Osteoblast (primary cell): ENCODE measurements around the gene FAM222B. TPM values are rescaled to one million over a fixed set of nuclear protein-coding genes. Genes with fewer than 3 reads are reported as not detected.

Source experiments
- DNase-seq: peaks from one replicate; pipeline ENCODE4 v3.0.0; 2011; ENCODE audit warnings: low spot score, mixed read lengths; ENCODE audit not compliant: insufficient read length; ENCODE audit errors: missing footprints
- H2AFZ ChIP-seq: 2 replicates; pipeline ENCODE4 v1.6.0; 2011; ENCODE audit warnings: mild to moderate bottlenecking, low read length
- H3K27ac ChIP-seq: 2 replicates; pipeline ENCODE4 v1.5.1; 2011; ENCODE audit warnings: mild to moderate bottlenecking, low read depth, low read length, moderate library complexity
- H3K27me3 ChIP-seq: 2 replicates; pipeline ENCODE4 v1.6.0; 2012; ENCODE audit warnings: mild to moderate bottlenecking, control low read depth, inconsistent platforms, low read length, moderate library complexity; ENCODE audit not compliant: insufficient read depth
- H3K36me3 ChIP-seq: 2 replicates; pipeline ENCODE4 v1.5.1; 2011; ENCODE audit warnings: mild to moderate bottlenecking, low read length, control low read depth, moderate library complexity; ENCODE audit not compliant: insufficient read depth
- H3K4me1 ChIP-seq: 2 replicates; pipeline ENCODE4 v1.5.1; 2011; ENCODE audit warnings: mild to moderate bottlenecking, low read length, control low read depth, moderate library complexity; ENCODE audit not compliant: insufficient read depth
- H3K4me2 ChIP-seq: 2 replicates; pipeline ENCODE4 v1.6.0; 2011; ENCODE audit warnings: mild to moderate bottlenecking, low read length; ENCODE audit not compliant: insufficient read depth
- H3K4me3 ChIP-seq: fragments of 200-600 bp; sonication (generic); 3 replicates; pipeline ENCODE4 v1.5.1; 2012; ENCODE audit warnings: mild to moderate bottlenecking, low read length, inconsistent platforms; ENCODE audit not compliant: insufficient read depth
- H3K79me2 ChIP-seq: 2 replicates; pipeline ENCODE4 v1.6.0; 2012; ENCODE audit warnings: mild to moderate bottlenecking, low read length, control low read depth, inconsistent platforms; ENCODE audit not compliant: insufficient read depth
- H3K9me3 ChIP-seq: 2 replicates; pipeline ENCODE4 v1.5.1; 2011; ENCODE audit warnings: low read depth, low read length, control low read depth
- H4K20me1 ChIP-seq: 2 replicates; pipeline ENCODE4 v1.6.0; 2012; ENCODE audit warnings: mild to moderate bottlenecking, low read length, control low read depth; ENCODE audit not compliant: insufficient read depth
- CTCF ChIP-seq: IDR thresholded peaks from 2 replicates; pipeline ENCODE4 v1.5.1; 2011; ENCODE audit warnings: mild to moderate bottlenecking, low read depth, low read length, moderate library complexity; ENCODE audit errors: extremely low read depth
- total RNA-seq: library from RNA; depleted of rRNA; stranded (reverse); fragments of >200 nt; gene quantifications from 2 replicates; pipeline ENCODE4 v1.2.3, GENCODE V29; 2012

The FAM222B gene
- total RNA-seq, 1 donor, result 5.1 TPM

GRCh38 chr17:28726627-28727491, 115.7 kb downstream of the FAM222B start:
- peak; percentile 98 for DNase-seq
- peaks cover 33% of the 10 kb centered on the region for H3K4me1 ChIP-seq
- peak overlapping the region; percentile 89 for H2AFZ ChIP-seq
- peak; percentile 97 for TF ChIP-seq CTCF
- peaks cover 25% of the 10 kb centered on the region for H4K20me1 ChIP-seq
- H3K4me3 ChIP-seq, result peak overlapping the region; percentile 79
- H3K9me3 ChIP-seq, result no peaks in the 10 kb centered on the region
- peak overlapping the region; percentile 100 for H3K4me2 ChIP-seq
- H3K27me3 ChIP-seq, result no peaks in the 10 kb centered on the region
- H3K79me2 ChIP-seq, result peaks cover 14% of the 10 kb centered on the region
- H3K36me3 ChIP-seq, result peaks cover 32% of the 10 kb centered on the region
- peak overlapping the region; percentile 51 for H3K27ac ChIP-seq

DNA sequence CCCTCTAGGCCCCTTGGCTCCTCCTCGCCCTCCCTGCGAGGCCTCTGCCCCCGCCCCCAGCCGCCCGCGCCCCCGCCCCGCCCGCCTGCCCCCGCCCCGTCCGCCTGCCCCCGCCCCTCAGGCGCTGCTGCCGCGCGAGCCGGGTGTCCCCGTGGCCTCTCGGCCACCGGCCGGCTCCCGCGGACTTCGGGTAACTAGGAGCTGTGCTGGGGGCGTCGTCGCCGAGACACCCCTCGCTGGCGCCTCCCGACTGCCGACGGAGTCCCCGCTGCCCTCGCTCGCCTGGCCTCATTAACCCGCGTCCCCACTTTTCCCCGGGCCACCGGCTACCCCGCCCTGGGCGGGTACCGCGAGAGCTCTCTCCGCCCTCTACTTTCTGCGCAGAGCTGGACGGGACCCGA, 116.4 kb downstream of the FAM222B start, which contains the start of gene TLCD1:
Gene TLCD1 (minus strand): TSS at position 8 of the 401 bp plus-strand sequence. CDS start 136 bp downstream, outside the sequence.
- Histone ChIP-seq H3K27ac (peak within 1 kb of the TSS; percentile 51), H2AFZ (peak within 1 kb of the TSS; percentile 89), H3K36me3 (peaks cover 38% of the 10 kb centered on the region), H3K79me2 (peaks cover 21% of the 10 kb centered on the region), H3K4me3 (peak within 1 kb of the TSS; percentile 79), H3K4me2 (peak within 1 kb of the TSS; percentile 100), H3K4me1 (peaks cover 39% of the 10 kb centered on the region), H3K27me3 (no peaks in the 10 kb centered on the region), H3K9me3 (no peaks in the 10 kb centered on the region), H4K20me1 (peaks cover 31% of the 10 kb centered on the region)
- TF ChIP-seq CTCF, result no peak
- DNase-seq, result no peak

- no peaks in the 10 kb centered on the region for H3K27me3 ChIP-seq
- peaks cover 25% of the 10 kb centered on the region for H3K79me2 ChIP-seq
- H4K20me1 ChIP-seq, result peaks cover 35% of the 10 kb centered on the region
- H3K36me3 ChIP-seq, result peaks cover 43% of the 10 kb centered on the region
- no peak overlapping the region for H2AFZ ChIP-seq
- peak; percentile 97 for DNase-seq
- peak overlapping the region; percentile 78 for H3K4me3 ChIP-seq
- peak overlapping the region; percentile 60 for H3K4me2 ChIP-seq
- H3K9me3 ChIP-seq, result no peaks in the 10 kb centered on the region
- H3K27ac ChIP-seq, result peak overlapping the region; percentile 14
- peaks cover 43% of the 10 kb centered on the region for H3K4me1 ChIP-seq
- no peak for TF ChIP-seq CTCF
Observed at GRCh38 chr17:28725660-28726225, 116.8 kb downstream of the FAM222B start.

DNA sequence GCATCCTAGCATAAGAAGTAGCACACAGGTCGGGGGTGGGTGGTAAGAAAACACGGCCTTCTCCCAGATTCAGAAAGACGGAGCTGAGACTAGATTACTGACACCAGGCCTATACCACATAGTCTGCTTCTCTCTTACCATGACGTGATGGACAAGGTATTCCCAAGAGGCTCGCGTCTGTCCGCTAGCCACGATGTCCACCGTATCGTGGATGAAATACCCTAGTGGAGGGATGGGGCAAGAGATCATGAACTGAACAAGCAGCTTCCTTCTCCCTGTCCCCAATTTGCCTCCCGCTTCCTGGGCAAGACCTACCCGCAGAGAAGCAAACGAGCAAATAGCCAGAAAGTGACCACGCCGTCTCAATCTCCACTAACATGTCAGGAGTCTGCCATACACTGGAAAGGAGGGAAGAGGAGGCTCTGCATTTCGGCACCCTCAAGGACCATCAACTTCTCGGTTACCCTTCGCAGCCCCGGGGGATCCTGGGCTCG, 117.4 kb downstream of the FAM222B start:
- peaks cover 39% of the 10 kb centered on the region for H4K20me1 ChIP-seq
- H2AFZ ChIP-seq, result no peak overlapping the region
- H3K4me2 ChIP-seq, result peak overlapping the region; percentile 60
- H3K27ac ChIP-seq, result peak overlapping the region; percentile 14
- H3K79me2 ChIP-seq, result peaks cover 31% of the 10 kb centered on the region
- peaks cover 44% of the 10 kb centered on the region for H3K36me3 ChIP-seq
- peak; percentile 92 for DNase-seq
- no peaks in the 10 kb centered on the region for H3K9me3 ChIP-seq
- TF ChIP-seq CTCF, result peak; percentile 21
- no peaks in the 10 kb centered on the region for H3K27me3 ChIP-seq
- H3K4me1 ChIP-seq, result peaks cover 44% of the 10 kb centered on the region
- peak overlapping the region; percentile 78 for H3K4me3 ChIP-seq
